HG03045 (cell line): Measurements from ENCODE around the gene TPX2.

Source experiments
- ATAC-seq: cut with Tn5 transposase; IDR thresholded peaks from one replicate; pipeline ENCODE4 v1.9.1; 2021; ENCODE audit warnings: mild to moderate bottlenecking, moderate library complexity; ENCODE audit not compliant: unreplicated experiment

TPX2 gene

GRCh38 chr20:31845300-31845863 lies 106.3 kb downstream of the TPX2 start, which contains the start of gene FOXS1:
Gene FOXS1, minus strand, starts transcription at chr20:31845604. Its CDS starts 62 bp downstream, at chr20:31845542.
- ATAC-seq, result no peak

- ATAC-seq, result no peak
These were observed 107.7 kb downstream of the TPX2 start for GRCh38 chr20:31846793-31847138.

- ATAC-seq, result no peak
These were observed 109.3 kb downstream of the TPX2 start for GRCh38 chr20:31848088-31848999.

- ATAC-seq, result no peak
These were observed 110.3 kb downstream of the TPX2 start for GRCh38 chr20:31849306-31849930.
